Stimulated activated naive CD8-positive, alpha-beta T cell treated with anti-CD3 and anti-CD28 coated beads, Interleukin-15, Interleukin-2, amounts not matched to agents 100 ng/mL and 50 ng/mL, for 24 hours (primary cell): ENCODE results near the gene WDFY3.

ENCODE experiments used
- H3K27ac Mint-ChIP-seq: one replicate; pipeline ENCODE4 v1.8.0; 2021; ENCODE audit warnings: mild to moderate bottlenecking, mixed read lengths
- H3K27me3 Mint-ChIP-seq: one replicate; pipeline ENCODE4 v1.8.0; 2021; ENCODE audit warnings: mixed read lengths
- H3K36me3 Mint-ChIP-seq: one replicate; pipeline ENCODE4 v1.8.0; 2021; ENCODE audit warnings: low read depth, mixed read lengths
- H3K4me1 Mint-ChIP-seq: one replicate; pipeline ENCODE4 v1.8.0; 2021; ENCODE audit warnings: low read depth, mixed read lengths
- H3K4me3 Mint-ChIP-seq: one replicate; pipeline ENCODE4 v1.8.0; 2021; ENCODE audit warnings: mild to moderate bottlenecking, mixed read lengths
- H3K9me3 Mint-ChIP-seq: one replicate; pipeline ENCODE4 v1.8.0; 2021; ENCODE audit warnings: mixed read lengths

WDFY3 gene

DNA sequence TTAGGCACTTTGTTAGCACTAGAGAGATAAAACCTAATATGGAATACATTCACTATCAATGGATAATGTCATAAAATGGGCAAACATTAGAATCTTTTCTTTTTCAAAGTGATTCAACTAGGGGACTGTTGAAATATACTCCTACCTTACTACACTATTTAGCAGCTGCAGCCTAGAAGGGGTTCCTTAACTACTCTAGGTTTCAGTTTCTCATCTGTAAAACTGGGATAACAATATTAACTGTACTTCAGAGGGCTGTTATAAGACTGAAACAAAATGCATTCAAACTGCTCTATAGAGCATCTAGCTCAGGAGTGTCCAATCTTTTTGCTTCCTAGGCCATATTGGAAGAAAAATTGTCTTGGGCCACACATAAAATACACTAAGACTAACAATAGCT lies 236.1 kb downstream of the WDFY3 start:
- H3K27me3 Mint-ChIP-seq: no peaks in the 10 kb centered on the region

DNA sequence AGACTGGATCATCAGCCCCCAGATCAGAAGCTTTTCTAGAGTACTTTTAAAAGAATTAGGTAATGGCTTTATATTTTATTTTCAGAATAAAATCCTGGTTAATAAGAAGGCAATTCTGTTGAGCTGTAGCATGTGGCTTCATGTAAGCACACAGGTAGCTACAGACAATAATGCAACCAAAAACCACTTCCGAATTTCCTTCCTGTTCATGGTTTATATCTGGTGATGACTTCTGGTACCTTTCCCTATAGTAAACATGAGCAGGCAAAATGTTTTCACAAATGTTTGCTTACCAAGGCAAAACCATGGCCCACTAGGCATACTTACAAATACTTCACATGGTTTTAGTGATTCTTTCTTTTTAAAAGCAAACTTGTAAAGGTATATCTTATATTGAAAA lies 239.0 kb downstream of the WDFY3 start:
- Mint-ChIP-seq H3K36me3 (no peaks in the 10 kb centered on the region), H3K4me1 (no peaks in the 10 kb centered on the region), H3K27ac (no peak overlapping the region), H3K9me3 (no peaks in the 10 kb centered on the region), H3K4me3 (no peak overlapping the region), H3K27me3 (no peaks in the 10 kb centered on the region)

More for the DNA sequence above, 236.1 kb downstream of the WDFY3 start:
- Mint-ChIP-seq H3K4me3 (no peak overlapping the region), H3K4me1 (no peaks in the 10 kb centered on the region), H3K36me3 (no peaks in the 10 kb centered on the region), H3K27ac (no peak overlapping the region), H3K9me3 (no peaks in the 10 kb centered on the region)

DNA sequence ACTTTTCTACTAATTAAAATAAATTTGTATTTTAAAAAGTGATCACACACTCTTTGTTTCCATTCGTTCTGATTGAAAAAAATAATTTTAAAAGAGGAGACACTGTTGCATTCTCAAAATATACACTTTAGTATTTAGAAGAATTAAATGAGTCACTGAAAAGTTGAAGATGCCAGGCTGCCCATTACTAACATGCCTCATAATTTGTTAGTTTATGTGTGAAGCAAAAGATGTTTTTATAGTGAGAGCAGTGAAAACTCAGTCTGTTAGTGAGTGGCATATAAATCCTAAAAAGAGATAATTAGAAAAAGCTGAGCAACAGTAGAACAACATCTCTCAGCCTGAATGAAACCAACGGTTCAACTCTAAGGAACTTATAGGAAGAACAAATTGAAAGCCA lies 240.1 kb downstream of the WDFY3 start:
- H3K27ac Mint-ChIP-seq: no peak overlapping the region
- no peak overlapping the region for H3K4me3 Mint-ChIP-seq
- H3K27me3 Mint-ChIP-seq: no peaks in the 10 kb centered on the region
- no peaks in the 10 kb centered on the region for H3K4me1 Mint-ChIP-seq
- H3K36me3 Mint-ChIP-seq: no peaks in the 10 kb centered on the region
- no peaks in the 10 kb centered on the region for H3K9me3 Mint-ChIP-seq

DNA sequence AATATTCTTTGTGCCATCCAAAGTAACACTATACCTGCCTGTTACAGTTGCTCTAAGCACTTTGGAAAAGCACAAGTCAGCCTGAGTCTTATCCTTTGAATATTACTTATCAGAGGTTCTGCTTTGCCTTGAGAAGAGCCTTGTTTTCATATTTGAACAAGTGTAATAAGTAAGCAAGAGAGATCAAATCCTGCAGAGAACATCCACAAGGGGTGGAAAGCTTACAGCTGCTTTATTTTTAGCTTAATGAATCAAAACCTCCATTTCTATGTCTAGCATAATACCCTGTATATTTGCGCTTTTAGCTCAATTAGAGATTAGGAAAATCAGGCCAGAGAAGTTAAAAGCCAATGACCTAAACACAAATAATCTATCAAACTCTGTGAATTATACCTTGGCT lies 243.8 kb downstream of the WDFY3 start:
- Mint-ChIP-seq H3K4me3 (no peak overlapping the region), H3K36me3 (no peaks in the 10 kb centered on the region), H3K9me3 (no peaks in the 10 kb centered on the region), H3K4me1 (no peaks in the 10 kb centered on the region), H3K27me3 (no peaks in the 10 kb centered on the region), H3K27ac (no peak overlapping the region)

DNA sequence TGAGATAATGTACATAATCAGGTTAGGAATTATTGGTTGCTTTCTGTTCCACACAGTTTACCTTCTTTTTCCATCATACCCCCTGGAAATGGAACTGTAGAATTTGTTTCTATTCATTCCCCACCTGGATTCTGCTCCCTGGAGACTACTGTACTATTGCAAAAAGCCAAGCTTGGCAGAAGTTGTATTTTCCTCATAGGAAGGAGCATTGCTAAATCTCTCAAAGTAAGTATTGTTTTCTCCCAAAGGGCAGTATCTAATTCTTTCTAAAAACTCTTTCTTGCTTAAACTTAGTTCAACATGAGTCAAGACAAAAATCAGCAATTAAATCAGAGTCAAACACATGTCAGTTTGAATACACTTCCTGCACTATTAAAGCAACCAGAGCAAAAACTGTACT lies 247.4 kb downstream of the WDFY3 start:
- Mint-ChIP-seq H3K36me3 (no peaks in the 10 kb centered on the region), H3K4me1 (no peaks in the 10 kb centered on the region), H3K27me3 (no peaks in the 10 kb centered on the region), H3K27ac (no peak overlapping the region), H3K9me3 (no peaks in the 10 kb centered on the region), H3K4me3 (no peak overlapping the region)

DNA sequence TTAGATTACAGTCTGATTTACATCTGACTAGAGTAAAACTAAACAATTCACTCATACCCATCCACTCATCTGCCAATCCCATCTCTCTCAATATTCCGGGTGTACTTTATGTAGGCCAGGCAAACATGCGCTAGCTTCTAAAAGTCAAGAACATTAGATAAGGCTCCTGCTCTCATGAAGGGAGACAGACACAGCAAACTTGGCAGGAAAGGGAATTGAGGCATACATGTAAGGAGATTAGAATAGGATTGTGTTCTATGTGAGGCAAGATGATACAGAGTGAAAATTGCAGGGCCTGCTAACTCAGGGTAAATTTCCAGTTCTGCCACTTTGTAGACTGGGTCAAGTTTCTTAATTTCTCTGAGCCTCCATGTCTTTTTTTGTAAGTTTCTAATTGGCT lies 247.8 kb downstream of the WDFY3 start:
- no peaks in the 10 kb centered on the region for H3K4me1 Mint-ChIP-seq
- no peaks in the 10 kb centered on the region for H3K36me3 Mint-ChIP-seq
- H3K27ac Mint-ChIP-seq: no peak overlapping the region

DNA sequence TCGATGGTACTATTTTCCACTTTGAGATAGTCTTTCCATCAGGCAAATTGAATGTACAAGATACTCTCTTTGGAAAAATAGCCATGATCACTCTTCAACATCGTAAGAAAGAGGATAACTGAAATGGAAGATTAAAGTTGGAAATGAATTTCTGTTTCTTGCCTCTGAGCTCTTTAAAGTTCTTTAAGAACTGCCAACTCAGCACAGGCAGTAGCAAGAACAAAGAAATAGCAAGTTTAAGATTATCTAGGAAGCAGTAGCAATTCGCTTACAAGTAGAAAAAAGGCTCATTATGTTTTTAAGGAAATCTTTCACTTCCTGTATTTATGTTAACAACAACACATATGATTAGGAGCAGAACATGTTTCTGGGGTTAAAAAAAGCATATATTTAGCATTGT lies 255.9 kb downstream of the WDFY3 start:
- H3K36me3 Mint-ChIP-seq: no peaks in the 10 kb centered on the region
- no peak overlapping the region for H3K27ac Mint-ChIP-seq
- peaks cover 4% of the 10 kb centered on the region for H3K27me3 Mint-ChIP-seq
- H3K4me1 Mint-ChIP-seq: no peaks in the 10 kb centered on the region
- H3K4me3 Mint-ChIP-seq: no peak overlapping the region
- H3K9me3 Mint-ChIP-seq: no peaks in the 10 kb centered on the region

More for the DNA sequence above, 247.8 kb downstream of the WDFY3 start:
- H3K9me3 Mint-ChIP-seq: no peaks in the 10 kb centered on the region
- H3K4me3 Mint-ChIP-seq: no peak overlapping the region
- H3K27me3 Mint-ChIP-seq: no peaks in the 10 kb centered on the region

DNA sequence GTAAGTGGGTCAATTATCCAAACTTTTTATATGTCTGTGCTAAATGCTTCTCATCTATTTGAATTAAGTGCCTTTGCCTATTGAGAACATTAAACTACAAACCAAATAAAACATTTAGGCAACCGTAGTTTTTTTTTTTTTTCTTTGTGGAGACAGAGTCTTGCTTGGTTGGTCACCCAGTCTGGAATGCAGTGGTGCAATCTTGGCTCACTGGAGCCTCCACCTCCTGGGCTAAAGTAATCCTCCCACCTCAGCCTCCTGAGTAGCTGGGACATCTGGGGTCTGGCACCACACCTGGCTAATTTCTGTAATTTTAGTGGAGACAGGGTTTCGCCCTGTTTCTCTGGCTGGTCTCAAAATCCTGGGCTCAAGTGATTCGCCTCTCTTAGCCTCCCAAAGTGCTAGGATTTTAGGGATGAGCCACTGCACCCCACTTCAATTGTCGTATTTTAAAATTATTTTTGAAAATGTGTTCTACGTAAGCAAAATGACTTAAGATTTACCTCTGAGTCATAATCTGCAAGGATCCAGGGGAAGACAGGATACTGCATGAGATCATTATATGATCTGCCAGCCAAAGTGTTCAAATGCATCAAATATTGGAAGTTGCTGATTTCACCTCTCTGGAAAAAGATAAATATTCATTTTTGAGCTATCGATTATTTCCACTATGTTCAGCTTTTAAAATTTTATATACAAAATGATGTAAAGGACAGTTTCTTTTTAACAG lies 257.9 kb downstream of the WDFY3 start:
- H3K27me3 Mint-ChIP-seq: peaks cover 4% of the 10 kb centered on the region
- H3K9me3 Mint-ChIP-seq: no peaks in the 10 kb centered on the region
- H3K4me1 Mint-ChIP-seq: no peaks in the 10 kb centered on the region
- H3K4me3 Mint-ChIP-seq: no peak overlapping the region
- H3K27ac Mint-ChIP-seq: no peak overlapping the region
- H3K36me3 Mint-ChIP-seq: no peaks in the 10 kb centered on the region

DNA sequence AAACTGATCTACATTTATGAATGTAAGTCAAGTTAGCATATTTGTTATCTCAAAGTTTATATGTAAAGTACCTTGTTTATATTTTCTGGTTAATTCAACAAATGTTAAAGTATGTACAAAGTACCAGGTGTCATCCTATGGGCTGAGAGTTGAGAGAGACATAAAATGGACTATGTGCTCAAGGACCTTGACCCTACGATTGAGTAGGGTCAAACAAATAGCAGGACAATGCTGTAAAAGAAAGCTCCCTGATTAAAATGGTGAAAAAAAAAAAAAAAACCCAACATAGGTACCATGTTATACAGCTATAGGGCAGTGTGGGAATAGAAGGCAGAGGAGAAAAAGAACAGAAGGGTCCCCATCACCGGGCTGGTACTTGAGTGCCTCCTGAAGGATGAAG lies 260.2 kb downstream of the WDFY3 start:
- Mint-ChIP-seq H3K4me3 (no peak overlapping the region), H3K4me1 (no peaks in the 10 kb centered on the region), H3K27me3 (peaks cover 7% of the 10 kb centered on the region), H3K27ac (no peak overlapping the region), H3K36me3 (no peaks in the 10 kb centered on the region), H3K9me3 (no peaks in the 10 kb centered on the region)

DNA sequence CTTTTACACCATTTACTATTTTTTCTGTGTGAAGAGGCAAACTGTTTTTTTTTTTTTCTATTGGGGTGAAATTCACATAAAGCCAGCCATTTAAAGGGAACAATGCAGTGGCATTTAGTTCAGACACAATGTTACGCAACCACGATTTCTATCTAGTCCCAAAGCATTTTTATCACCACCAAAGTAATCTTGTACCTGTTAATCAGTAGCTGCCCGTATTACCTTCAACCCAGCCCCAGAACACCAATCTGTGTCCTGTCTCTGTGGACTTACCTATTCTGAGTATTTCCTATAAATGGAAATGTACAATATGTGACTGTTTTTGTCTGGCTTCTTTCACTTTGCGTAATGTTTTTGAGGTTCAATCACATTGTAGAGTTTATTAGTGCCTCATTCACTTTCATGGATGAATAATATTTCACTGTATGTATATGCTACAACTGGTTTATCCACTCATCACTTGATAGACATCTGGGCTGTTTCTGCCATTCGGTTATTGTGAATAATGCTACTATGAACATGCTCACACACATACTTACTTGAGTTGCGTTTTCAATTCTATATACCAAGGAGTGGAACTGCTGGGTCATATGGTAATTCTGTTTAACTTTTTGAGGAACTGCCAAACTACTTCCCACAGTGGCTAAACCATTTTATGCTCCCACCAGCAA lies 267.4 kb downstream of the WDFY3 start:
- Mint-ChIP-seq H3K4me3 (no peak overlapping the region), H3K9me3 (no peaks in the 10 kb centered on the region), H3K27ac (no peak overlapping the region), H3K27me3 (peaks cover 4% of the 10 kb centered on the region), H3K4me1 (no peaks in the 10 kb centered on the region), H3K36me3 (no peaks in the 10 kb centered on the region)

DNA sequence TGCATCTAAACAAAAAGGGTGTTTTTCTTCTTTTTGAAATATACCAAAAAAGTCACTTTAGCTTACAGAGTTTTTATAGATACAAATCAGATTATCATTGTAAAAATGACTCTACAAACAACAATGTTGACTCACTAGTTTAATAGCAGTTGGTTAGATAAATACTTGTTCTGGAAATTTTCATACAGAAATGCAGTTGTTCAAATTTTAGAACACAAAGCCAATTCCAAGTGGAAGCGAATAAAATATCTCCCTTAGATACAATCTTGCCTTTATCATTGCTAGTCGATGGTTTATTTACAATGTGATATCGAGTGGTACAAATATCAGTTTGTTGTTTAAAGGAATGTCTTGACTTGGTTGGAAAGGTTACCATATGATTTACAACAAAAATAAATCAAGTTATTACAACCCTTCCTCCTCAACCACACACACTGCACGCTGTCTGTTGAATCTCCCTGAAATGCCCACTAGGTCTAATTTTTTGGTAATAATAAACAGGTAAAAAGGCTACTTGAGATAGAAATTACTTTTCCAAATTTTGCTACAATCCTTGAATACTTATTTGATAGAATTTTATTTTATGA lies 268.8 kb downstream of the WDFY3 start:
- no peaks in the 10 kb centered on the region for H3K27me3 Mint-ChIP-seq
- no peaks in the 10 kb centered on the region for H3K9me3 Mint-ChIP-seq
- no peaks in the 10 kb centered on the region for H3K4me1 Mint-ChIP-seq
- H3K36me3 Mint-ChIP-seq: no peaks in the 10 kb centered on the region
- H3K4me3 Mint-ChIP-seq: no peak overlapping the region
- H3K27ac Mint-ChIP-seq: no peak overlapping the region

DNA sequence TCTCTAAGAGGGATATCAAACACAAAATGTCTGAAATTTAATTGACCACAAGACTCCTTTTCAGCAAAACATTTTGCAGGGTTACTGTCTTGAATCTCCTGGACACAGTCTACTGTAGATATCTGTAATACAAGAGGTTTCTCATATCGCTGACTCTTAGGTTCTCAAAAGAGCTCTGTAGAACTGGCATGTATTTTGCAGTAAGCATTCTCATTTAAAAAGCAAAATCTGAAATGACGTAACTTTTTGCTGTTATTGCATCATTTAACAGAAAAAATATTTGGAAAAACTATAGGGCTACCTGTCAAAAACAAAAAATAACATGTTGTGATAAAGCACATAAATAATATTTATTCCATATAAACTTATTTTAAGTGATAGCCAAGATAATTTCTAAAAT lies 269.3 kb downstream of the WDFY3 start:
- no peak overlapping the region for H3K27ac Mint-ChIP-seq
- no peaks in the 10 kb centered on the region for H3K36me3 Mint-ChIP-seq
- H3K4me3 Mint-ChIP-seq: no peak overlapping the region
- H3K27me3 Mint-ChIP-seq: no peaks in the 10 kb centered on the region
- H3K4me1 Mint-ChIP-seq: no peaks in the 10 kb centered on the region
- H3K9me3 Mint-ChIP-seq: no peaks in the 10 kb centered on the region

DNA sequence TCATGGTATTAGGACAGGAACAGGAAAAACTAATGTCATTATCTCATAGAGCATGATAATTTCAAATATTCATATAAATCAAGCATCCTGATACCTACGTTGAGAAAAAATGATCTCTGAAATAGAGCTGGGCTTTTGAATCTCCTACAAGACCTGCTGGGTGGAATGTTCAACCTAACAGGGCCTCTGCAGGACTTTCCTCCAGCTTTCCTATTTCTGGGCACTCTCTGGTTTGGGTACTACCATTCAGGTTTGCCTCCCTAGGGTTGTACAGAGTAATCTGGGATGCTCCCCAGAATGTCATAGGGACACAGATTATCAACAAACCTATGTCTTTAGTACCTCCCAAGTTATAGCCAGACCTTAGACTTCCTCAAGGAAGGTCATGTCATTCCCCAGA lies 274.7 kb downstream of the WDFY3 start:
- no peaks in the 10 kb centered on the region for H3K9me3 Mint-ChIP-seq
- H3K27ac Mint-ChIP-seq: no peak overlapping the region
- no peaks in the 10 kb centered on the region for H3K36me3 Mint-ChIP-seq
- no peak overlapping the region for H3K4me3 Mint-ChIP-seq
- peaks cover 3% of the 10 kb centered on the region for H3K4me1 Mint-ChIP-seq
- H3K27me3 Mint-ChIP-seq: no peaks in the 10 kb centered on the region

DNA sequence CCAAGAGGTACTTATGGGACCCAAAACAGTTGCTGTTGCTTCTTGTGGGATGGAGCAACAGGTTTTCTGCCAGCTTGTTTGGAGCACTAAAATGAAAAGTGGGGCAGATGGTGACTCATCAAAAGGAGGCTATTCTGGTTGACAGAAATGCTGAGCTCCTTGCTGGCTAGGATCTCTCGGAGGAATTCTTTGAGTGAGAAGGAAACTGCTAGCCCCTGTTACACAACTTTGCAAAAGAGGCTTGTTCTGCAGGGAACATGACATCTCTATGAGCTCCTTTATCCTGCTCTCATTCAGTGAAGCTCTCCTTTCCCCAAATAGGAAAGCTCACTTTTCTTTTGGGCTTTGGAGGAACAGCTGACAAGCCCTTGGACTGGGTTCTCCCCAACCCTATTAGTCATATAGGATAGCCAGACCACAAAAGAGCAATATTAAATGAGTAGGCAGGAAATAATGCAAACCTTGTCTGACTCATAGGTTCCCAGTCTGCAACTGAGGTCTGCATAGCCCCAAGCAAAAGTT lies 275.3 kb downstream of the WDFY3 start:
- no peaks in the 10 kb centered on the region for H3K27me3 Mint-ChIP-seq
- H3K4me3 Mint-ChIP-seq: no peak overlapping the region
- no peaks in the 10 kb centered on the region for H3K36me3 Mint-ChIP-seq
- H3K9me3 Mint-ChIP-seq: no peaks in the 10 kb centered on the region
- H3K4me1 Mint-ChIP-seq: peaks cover 3% of the 10 kb centered on the region
- no peak overlapping the region for H3K27ac Mint-ChIP-seq

DNA sequence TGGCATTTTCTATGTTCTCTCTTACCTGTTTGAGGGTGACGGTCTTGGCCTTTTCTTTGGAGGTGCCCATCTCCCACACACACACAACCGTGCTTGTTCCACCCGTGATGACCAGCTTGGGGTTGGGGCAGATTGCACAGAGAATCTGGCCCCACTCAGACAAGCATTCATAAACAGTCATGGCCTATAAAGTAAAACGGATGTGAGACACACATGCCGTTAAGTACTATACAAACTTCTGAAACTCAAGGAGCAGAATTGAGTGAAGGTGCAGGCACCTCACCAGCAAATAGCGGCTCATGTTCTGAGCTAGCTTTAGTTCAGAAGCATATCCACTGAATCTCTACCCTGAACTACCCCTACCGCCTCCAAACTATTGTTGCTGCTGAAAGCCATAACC lies 276.0 kb downstream of the WDFY3 start:
- Mint-ChIP-seq H3K4me1 (peaks cover 3% of the 10 kb centered on the region), H3K9me3 (no peaks in the 10 kb centered on the region), H3K27me3 (no peaks in the 10 kb centered on the region), H3K4me3 (no peak overlapping the region), H3K36me3 (no peaks in the 10 kb centered on the region), H3K27ac (no peak overlapping the region)
